ENCODE measurements around the gene KLK2. TPM values are rescaled to one million over a fixed set of nuclear protein-coding genes. Genes with fewer than 3 reads are reported as not detected.

The KLK2 gene
- total RNA-seq, 4 donors from 2014 or later: 3.8 TPM; not detected in 3

DNA sequence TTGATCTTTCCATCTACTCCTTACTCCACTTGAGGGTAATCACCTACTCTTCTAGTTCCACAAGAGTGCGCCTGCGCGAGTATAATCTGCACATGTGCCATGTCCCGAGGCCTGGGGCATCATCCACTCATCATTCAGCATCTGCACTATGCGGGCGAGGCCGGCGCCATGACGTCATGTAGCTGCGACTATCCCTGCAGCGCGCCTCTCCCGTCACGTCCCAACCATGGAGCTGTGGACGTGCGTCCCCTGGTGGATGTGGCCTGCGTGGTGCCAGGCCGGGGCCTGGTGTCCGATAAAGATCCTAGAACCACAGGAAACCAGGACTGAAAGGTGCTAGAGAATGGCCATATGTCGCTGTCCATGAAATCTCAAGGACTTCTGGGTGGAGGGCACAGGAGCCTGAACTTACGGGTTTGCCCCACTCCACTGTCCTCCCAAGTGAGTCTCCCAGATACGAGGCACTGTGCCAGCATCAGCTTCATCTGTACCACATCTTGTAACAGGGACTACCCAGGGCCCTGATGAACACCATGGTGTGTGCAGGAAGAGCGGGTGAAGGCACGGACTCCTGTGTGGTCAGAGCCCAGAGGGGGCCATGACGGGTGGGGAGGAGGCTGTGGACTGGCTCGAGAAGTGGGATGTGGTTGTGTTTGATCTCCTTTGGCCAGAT, 2.7 kb upstream of the KLK2 start:
- no peak for DNase-seq
- TF ChIP-seq, protein P1, sequence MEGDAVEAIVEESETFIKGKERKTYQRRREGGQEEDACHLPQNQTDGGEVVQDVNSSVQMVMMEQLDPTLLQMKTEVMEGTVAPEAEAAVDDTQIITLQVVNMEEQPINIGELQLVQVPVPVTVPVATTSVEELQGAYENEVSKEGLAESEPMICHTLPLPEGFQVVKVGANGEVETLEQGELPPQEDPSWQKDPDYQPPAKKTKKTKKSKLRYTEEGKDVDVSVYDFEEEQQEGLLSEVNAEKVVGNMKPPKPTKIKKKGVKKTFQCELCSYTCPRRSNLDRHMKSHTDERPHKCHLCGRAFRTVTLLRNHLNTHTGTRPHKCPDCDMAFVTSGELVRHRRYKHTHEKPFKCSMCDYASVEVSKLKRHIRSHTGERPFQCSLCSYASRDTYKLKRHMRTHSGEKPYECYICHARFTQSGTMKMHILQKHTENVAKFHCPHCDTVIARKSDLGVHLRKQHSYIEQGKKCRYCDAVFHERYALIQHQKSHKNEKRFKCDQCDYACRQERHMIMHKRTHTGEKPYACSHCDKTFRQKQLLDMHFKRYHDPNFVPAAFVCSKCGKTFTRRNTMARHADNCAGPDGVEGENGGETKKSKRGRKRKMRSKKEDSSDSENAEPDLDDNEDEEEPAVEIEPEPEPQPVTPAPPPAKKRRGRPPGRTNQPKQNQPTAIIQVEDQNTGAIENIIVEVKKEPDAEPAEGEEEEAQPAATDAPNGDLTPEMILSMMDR (IDR thresholded peaks at IDR 0.05): no peak
- no peak for TF ChIP-seq POLR2A (IDR thresholded peaks at IDR 0.05)
- TF ChIP-seq POLR2AphosphoS5 (IDR thresholded peaks at IDR 0.05): no peak
- no peak for TF ChIP-seq EP300 (IDR thresholded peaks at IDR 0.05; ENCODE audit: low read depth)
- in situ Hi-C loops (cut with MboI; ENCODE audit: low pct_ligation_motif_present in 1 of 4, low pct_unique_long_range_greater_than_20kb in 1 of 4, low sequenced_read_pairs in 3 of 4): no loop called here

DNA sequence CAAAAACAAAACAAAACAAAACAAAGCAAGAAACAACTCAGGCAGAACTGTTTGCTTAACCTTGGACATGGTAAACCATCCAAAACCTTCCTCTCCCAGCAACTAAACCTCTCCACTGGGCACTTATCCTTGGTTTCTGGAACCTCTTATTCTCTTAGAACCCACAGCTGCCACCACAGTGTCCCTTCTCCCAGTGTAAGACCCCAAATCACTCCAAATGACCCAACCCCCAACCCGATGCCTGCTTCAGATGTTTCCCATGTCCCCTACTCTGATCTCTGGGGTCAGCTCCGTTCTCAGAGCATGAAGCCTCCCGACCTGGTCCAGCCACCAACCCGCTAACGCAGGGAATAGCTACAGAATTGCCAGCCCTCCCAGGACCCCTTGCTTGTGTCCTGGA, 972 bp downstream of the KLK2 start:
- H3K36me3 ChIP-seq: no peaks in the 10 kb centered on the region
- DNase-seq: no peak
- intact Hi-C loops (cut with DNase I; ENCODE audit: low total_unique reads): no loop called here
- 80% methylated on average over 5 of the region's 5 CpGs; no CpG with 5 or more reads in 1 of the 2 donors for WGBS, 2 donors (ENCODE audit: low coverage in 1 of 2)
- H3K9me3 ChIP-seq: no peaks in the 10 kb centered on the region
- H3K4me1 ChIP-seq: peaks cover 0 to 4% (median 0%) of the 10 kb centered on the region in 4 donors
- peaks cover 23% of the 10 kb centered on the region for H3K27me3 ChIP-seq
- no peak overlapping the region for H3K27ac ChIP-seq
- TF ChIP-seq POLR2AphosphoS5 (IDR thresholded peaks at IDR 0.05) (no peak), EP300 (IDR thresholded peaks at IDR 0.05; ENCODE audit: low read depth) (no peak), POLR2A (IDR thresholded peaks at IDR 0.05) (no peak)
- TF ChIP-seq, protein P1 (IDR thresholded peaks at IDR 0.05): no peak
- no peak overlapping the region for H3K4me3 ChIP-seq
- in situ Hi-C loops (cut with MboI; ENCODE audit: low pct_ligation_motif_present in 1 of 4, low pct_unique_long_range_greater_than_20kb in 1 of 4, low sequenced_read_pairs in 3 of 4): no loop called here

More for the DNA sequence above, 2.7 kb upstream of the KLK2 start:
- H3K4me1 ChIP-seq: no peaks in the 10 kb centered on the region
- WGBS, 2 donors (ENCODE audit: low coverage in 1 of 2): 64 to 77% methylated on average over 3 to 24 of the region's 26 CpGs
- peaks cover 24% of the 10 kb centered on the region for H3K27me3 ChIP-seq
- no peaks in the 10 kb centered on the region for H3K9me3 ChIP-seq
- no peaks in the 10 kb centered on the region for H3K36me3 ChIP-seq
- no peak overlapping the region for H3K27ac ChIP-seq
- intact Hi-C loops (cut with DNase I; ENCODE audit: low total_unique reads): no loop called here
- no peak overlapping the region for H3K4me3 ChIP-seq

DNA sequence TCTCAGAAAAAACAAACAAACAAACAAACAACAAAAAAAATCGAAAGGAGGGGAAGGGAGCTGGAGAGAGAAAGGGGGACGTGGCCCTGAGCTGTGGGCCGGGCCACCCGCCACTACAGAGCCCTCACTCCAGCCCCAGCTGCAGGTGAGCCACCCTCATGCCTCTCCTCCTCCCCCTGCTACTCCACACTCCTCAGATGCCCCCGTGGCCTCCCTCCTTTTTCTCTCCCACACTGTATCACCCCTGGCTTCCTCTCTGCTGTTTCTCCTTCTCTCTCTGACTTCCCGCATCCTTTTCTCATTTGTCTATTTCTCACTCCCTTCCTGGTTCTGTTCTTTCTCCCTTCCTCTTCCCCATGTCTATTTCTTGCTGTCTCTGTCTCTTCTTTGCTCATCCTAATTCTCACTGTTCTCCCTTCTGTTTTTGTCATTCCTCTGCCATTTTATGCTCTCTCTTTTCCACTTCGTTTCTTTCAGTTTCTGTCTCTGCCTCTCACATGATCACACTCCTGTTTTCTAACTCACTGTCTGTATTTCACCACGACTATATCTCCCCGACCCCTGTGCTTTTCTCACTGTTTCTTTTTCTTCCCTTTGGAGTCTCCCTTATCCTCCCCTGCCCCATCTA, 2.7 kb downstream of the KLK2 start:
- Histone ChIP-seq H3K27ac (no peak overlapping the region), H3K4me3 (no peak overlapping the region), H3K9me3 (no peaks in the 10 kb centered on the region), H3K27me3 (peaks cover 27% of the 10 kb centered on the region), H3K4me1 (peaks cover 0 to 4% (median 0%) of the 10 kb centered on the region in 4 donors), H3K36me3 (no peaks in the 10 kb centered on the region)
- intact Hi-C loops (cut with DNase I; ENCODE audit: low total_unique reads): no loop called here
- TF ChIP-seq EP300 (IDR thresholded peaks at IDR 0.05; ENCODE audit: low read depth) (no peak), POLR2A (IDR thresholded peaks at IDR 0.05) (no peak), POLR2AphosphoS5 (IDR thresholded peaks at IDR 0.05) (no peak)
- TF ChIP-seq, protein P1 (IDR thresholded peaks at IDR 0.05): no peak
- 54 to 63% methylated on average over 7 to 9 of the region's 9 CpGs for WGBS, 2 donors (ENCODE audit: low coverage in 1 of 2)
- in situ Hi-C loops (cut with MboI; ENCODE audit: low pct_ligation_motif_present in 1 of 4, low pct_unique_long_range_greater_than_20kb in 1 of 4, low sequenced_read_pairs in 3 of 4): no loop called here
- DNase-seq: no peak

DNA sequence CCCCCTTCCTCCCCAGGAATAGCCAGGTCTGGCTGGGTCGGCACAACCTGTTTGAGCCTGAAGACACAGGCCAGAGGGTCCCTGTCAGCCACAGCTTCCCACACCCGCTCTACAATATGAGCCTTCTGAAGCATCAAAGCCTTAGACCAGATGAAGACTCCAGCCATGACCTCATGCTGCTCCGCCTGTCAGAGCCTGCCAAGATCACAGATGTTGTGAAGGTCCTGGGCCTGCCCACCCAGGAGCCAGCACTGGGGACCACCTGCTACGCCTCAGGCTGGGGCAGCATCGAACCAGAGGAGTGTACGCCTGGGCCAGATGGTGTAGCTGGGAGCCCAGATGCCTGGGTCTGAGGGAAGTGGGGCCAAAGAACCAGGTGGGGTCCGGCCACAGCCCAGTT, 3.2 kb downstream of the KLK2 start:
- intact Hi-C loops (cut with DNase I; ENCODE audit: low total_unique reads): no loop called here
- peaks cover 27% of the 10 kb centered on the region for H3K27me3 ChIP-seq
- H3K27ac ChIP-seq: no peak overlapping the region
- no peak for DNase-seq
- in situ Hi-C loops (cut with MboI; ENCODE audit: low pct_ligation_motif_present in 1 of 4, low pct_unique_long_range_greater_than_20kb in 1 of 4, low sequenced_read_pairs in 3 of 4): no loop called here
- no peaks in the 10 kb centered on the region for H3K9me3 ChIP-seq
- no peak overlapping the region for H3K4me3 ChIP-seq
- peaks cover 0 to 4% (median 0%) of the 10 kb centered on the region in 4 donors for H3K4me1 ChIP-seq
- no peaks in the 10 kb centered on the region for H3K36me3 ChIP-seq
- TF ChIP-seq, protein P1 (IDR thresholded peaks at IDR 0.05): no peak
- TF ChIP-seq POLR2A (IDR thresholded peaks at IDR 0.05): no peak
- no peak for TF ChIP-seq EP300 (IDR thresholded peaks at IDR 0.05; ENCODE audit: low read depth)
- TF ChIP-seq POLR2AphosphoS5 (IDR thresholded peaks at IDR 0.05): no peak
- WGBS, 2 donors (ENCODE audit: low coverage in 1 of 2): 57 to 76% methylated on average over 1 to 7 of the region's 7 CpGs

Measured in transverse colon (tissue), 4 donors.